Right renal pelvis (tissue), 4 donors: ENCODE measurements around the gene EPHA8. TPM values are rescaled to one million over a fixed set of nuclear protein-coding genes. Genes with fewer than 3 reads are reported as not detected.
A peak's percentile ranks its signal among the peaks of the same experiment; 100 is the strongest.

Experiments used
- DNase-seq, 4 donors: peaks; one replicate each; pipeline ENCODE4 v3.0.0-alpha.2; 2013; ENCODE audit warnings: low read depth in 4 of 4, low spot score in 3 of 4, missing footprints in 1 of 4
- polyA plus RNA-seq, 4 donors: library from polyadenylated mRNA; unstranded; fragments of 120-200 nt; gene quantifications; one replicate each; pipeline ENCODE4 v1.2.1, GENCODE V29; 2013; ENCODE audit not compliant: insufficient read length in 4 of 4

The EPHA8 gene
- polyA plus RNA-seq, 4 donors, result 1.2 to 3.3 (median 1.5) TPM

DNA sequence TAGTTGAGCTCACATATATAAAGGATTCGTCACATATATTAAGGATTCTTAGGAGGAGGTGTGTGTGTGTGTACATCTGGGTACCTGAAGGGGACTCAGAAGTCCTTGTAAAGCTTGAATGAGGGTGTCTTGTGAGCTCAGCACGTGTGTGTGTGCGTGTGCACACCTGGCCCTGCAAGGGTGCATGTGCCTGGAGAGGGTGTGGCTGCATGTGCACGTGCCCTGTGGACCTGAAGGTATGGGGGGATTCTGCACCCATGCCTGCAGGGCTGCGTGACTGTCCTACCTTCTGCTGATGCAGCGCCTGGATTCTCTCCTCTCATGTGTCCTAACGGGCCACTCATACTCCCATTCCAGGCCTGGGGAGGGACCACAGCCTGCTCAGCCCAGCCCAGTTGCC lies 24.0 kb downstream of the EPHA8 start:
- no peak for DNase-seq

DNA sequence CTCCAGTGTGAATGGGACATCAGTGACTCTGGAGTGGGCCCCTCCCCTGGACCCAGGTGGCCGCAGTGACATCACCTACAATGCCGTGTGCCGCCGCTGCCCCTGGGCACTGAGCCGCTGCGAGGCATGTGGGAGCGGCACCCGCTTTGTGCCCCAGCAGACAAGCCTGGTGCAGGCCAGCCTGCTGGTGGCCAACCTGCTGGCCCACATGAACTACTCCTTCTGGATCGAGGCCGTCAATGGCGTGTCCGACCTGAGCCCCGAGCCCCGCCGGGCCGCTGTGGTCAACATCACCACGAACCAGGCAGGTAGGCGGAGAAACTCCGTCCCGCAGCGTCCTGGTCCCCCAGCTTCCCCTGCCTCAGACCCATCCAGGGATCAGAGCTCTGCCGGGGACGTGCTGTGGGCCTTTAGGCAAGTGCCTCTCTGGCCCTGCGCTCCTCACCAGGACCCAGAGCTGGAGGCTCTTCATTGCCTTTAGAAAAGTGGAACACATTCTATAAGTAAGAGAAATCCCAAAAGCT lies 25.7 kb downstream of the EPHA8 start:
- DNase-seq, result no peak

DNA sequence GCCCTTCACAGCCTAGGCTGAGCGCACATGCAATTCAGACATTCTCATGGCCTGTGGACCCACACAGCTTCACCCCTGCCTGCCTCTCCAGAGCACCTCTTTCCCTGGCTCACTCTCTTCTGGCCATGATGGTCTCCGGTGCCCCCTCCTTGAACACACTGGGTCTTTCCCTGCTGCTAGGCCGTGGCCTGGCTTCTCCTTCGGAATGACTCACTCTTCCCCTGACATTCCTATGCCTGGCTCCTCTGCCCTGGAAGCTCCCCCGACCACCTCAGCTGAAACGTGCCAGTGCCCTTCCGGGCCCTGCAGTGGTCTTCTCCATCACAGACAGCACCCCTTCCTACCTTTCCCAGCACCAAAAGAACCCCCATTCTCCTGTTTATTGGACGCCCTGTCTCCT lies 28.3 kb downstream of the EPHA8 start:
- DNase-seq, result no peak

DNA sequence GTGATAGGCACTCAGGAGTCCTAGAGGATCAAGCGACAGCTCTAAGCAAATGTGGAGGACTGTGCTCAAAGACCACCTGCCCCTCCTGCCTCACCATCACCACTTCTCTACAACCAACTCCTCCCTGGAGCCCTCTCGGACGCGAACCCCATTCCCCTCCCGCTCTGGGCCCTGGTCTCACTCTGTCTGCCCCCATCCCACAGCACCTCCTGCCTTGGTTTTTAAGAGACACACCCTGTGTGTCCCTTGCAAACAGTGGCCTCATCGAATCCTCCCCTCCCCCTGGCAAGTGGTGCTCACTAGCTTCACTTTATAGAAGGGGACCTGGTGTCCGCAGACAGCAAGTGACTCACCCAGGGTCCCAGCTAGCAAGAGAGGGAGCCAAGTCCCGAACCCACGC lies 28.8 kb downstream of the EPHA8 start:
- no peak for DNase-seq

DNA sequence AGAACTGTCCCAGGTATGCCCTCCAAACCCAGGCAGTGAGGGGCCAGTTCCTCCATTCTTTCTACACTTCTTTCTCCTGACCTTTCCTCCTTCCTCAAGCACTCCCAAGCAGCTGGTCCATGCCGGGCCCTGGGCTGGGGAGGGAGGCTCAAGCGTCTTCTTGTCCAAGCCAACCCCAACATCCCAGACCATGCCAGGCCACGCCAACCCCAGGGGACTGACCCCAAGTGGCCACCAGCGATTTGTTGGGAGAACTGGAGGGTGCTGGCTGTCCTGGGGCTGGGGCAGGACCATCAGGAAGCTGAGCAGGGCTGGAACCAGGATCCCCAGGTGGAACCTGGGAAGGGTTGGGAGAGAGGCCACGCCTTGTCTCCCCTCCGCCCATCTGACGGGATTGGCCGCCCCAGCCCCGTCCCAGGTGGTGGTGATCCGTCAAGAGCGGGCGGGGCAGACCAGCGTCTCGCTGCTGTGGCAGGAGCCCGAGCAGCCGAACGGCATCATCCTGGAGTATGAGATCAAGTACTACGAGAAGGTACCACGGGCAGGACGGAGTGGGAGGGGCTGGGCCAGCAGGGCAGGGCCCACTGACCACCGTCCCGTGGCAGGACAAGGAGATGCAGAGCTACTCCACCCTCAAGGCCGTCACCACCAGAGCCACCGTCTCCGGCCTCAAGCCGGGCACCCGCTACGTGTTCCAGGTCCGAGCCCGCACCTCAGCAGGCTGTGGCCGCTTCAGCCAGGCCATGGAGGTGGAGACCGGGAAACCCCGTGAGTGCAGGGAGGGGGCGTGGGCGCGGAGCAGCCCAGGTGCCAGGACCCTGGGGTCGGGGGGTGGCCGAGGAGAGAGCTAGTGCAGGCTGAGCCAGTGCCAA lies 29.9 kb downstream of the EPHA8 start:
- no peak for DNase-seq

DNA sequence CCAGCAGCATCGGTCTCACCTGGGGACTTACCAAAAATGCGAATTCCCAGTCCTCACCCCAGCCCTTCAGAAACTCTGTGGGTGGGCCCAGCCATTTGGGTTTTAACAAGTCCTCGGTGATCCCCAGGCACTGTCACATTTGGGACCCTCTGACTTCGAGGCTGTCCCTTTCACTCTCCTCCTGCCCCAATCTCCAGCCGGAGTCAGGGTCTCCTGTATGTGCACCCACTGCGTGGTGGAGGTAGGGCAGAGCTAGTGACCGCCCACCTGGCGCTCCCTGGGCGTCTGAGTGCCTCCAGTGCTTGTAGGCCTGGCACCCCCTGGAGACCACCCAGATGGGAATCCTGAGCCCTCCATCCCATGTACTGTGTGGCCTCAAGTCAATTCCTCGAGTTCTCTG lies 31.1 kb downstream of the EPHA8 start:
- no peak for DNase-seq

DNA sequence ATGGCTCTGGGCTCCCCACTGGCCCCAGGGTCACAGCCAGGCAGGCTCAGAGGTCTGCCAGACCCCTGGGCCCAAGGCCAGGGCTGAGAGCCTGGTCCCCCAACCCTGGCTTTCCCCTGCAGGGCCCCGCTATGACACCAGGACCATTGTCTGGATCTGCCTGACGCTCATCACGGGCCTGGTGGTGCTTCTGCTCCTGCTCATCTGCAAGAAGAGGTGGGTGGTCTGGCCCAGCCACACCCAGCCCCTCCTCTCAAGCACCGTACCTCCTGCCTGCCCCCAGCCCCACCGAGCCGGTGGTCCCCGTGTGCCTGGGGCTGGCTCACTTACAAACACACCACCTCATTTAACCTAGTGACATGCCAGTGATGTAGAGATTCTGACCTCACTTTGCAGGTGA lies 31.8 kb downstream of the EPHA8 start:
- DNase-seq, result no peak

DNA sequence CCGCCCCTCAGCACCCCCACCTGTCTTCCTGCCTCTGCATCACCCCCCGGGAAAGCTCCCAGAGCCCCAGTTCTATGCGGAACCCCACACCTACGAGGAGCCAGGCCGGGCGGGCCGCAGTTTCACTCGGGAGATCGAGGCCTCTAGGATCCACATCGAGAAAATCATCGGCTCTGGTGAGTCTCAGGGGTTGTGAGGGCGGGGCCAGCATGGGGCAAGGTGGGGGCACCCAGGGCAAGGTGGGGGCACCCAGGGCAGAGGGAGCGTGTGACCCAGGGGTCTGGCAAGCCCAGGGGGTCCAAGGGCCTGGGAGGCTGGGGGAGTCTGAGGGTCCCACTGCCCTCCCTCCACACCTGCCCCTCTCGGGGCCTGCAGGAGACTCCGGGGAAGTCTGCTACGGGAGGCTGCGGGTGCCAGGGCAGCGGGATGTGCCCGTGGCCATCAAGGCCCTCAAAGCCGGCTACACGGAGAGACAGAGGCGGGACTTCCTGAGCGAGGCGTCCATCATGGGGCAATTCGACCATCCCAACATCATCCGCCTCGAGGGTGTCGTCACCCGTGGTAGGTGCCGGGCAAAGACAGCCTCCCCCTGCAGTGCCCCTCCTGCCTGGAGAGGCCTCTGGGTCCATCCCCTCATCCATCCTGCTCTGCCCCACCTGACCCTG lies 34.1 kb downstream of the EPHA8 start:
- no peak for DNase-seq

DNA sequence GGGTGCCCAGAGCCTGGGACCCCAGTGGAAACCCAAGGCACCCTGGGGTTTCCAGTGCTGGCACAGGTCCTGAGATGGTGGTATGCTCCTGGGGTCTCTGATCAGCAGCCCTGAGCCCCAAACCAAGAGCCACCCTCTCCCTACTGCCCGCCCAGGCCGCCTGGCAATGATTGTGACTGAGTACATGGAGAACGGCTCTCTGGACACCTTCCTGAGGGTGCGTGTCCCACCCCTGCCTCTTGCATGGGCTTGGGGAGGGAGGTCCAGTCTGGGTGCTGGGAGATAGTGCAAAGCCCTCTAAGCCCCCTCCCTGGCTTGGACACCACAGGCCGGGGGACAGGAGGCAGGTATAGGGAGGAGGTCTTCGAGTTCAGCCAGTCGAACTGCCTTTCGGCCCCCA lies 34.7 kb downstream of the EPHA8 start:
- DNase-seq, result no peak

DNA sequence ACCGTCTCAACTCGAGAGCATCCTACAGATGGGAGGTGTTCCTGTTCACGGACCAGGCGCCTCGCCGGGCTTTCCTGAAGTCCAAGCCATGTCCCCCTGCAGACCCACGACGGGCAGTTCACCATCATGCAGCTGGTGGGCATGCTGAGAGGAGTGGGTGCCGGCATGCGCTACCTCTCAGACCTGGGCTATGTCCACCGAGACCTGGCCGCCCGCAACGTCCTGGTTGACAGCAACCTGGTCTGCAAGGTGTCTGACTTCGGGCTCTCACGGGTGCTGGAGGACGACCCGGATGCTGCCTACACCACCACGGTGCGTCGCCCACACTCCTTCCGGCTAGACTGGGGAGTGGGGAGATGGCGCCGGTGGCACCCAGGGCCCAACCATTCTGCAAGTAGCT lies 35.4 kb downstream of the EPHA8 start:
- no peak for DNase-seq

DNA sequence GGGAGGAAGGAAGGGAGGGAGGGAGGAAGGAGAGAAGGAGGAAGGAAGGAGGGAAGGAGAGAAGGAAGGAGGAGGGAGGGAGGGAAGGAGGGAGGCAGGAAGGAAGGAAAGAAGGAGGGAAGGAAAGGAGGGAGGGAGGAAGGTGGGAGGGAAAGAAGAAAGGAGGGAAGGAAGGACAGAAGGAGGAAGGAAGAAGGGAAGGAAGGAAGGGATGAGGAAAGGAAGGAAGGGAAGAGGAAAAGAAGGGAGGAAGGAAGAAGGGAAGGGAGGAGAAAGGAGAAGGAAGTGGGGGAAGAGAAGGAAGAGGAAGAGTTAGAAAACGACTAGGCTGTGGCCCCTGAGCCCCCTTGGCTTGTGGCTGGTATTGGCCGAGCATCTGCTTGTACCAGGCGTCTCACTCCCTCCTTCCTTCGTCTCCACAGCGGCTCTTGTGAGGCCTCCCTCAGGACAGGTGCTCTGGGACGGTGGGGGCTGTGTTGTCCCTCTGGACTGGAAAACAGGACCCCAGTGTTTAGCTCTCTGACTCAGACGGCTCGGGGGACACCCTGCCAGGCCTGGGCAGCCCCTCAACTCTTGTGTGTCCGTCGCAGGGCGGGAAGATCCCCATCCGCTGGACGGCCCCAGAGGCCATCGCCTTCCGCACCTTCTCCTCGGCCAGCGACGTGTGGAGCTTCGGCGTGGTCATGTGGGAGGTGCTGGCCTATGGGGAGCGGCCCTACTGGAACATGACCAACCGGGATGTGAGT lies 37.0 kb downstream of the EPHA8 start:
- DNase-seq, result no peak

DNA sequence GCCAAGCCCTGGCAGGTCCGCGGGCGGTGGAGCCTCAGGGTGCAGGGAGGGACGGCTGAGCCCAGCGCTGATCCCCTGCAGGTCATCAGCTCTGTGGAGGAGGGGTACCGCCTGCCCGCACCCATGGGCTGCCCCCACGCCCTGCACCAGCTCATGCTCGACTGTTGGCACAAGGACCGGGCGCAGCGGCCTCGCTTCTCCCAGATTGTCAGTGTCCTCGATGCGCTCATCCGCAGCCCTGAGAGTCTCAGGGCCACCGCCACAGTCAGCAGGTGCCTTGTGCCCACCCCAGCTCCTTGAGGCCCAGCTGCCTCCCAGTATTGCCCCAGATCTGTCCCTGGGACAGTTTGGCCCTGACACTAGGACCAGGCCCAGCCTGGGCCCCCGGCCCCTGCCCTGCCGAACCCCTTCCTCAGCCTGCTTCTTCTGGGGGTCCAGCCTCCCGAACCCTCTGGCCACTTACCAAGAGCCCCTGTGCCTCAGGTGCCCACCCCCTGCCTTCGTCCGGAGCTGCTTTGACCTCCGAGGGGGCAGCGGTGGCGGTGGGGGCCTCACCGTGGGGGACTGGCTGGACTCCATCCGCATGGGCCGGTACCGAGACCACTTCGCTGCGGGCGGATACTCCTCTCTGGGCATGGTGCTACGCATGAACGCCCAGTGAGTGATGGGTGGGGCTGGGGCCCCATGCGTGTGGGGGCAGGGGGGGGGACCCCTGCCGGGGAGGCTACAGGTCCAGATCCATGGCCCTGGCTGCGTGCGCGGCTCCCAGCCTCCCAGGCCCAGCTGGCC lies 37.7 kb downstream of the EPHA8 start:
- no peak for DNase-seq

DNA sequence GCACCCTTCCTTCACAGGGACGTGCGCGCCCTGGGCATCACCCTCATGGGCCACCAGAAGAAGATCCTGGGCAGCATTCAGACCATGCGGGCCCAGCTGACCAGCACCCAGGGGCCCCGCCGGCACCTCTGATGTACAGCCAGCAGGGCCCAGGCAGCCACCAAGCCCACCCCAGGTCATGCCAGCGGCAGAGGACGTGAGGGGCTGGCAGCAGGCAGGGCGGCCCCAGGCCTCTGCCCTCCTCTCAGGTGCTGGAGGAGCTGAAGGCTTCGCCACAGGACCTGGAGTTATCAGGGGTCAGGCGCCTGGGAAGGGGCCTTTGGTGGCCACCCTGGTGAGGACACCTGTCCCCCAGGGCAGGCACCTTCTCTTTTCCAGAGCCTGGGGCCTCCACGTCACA lies 38.3 kb downstream of the EPHA8 start:
- DNase-seq, result no peak

DNA sequence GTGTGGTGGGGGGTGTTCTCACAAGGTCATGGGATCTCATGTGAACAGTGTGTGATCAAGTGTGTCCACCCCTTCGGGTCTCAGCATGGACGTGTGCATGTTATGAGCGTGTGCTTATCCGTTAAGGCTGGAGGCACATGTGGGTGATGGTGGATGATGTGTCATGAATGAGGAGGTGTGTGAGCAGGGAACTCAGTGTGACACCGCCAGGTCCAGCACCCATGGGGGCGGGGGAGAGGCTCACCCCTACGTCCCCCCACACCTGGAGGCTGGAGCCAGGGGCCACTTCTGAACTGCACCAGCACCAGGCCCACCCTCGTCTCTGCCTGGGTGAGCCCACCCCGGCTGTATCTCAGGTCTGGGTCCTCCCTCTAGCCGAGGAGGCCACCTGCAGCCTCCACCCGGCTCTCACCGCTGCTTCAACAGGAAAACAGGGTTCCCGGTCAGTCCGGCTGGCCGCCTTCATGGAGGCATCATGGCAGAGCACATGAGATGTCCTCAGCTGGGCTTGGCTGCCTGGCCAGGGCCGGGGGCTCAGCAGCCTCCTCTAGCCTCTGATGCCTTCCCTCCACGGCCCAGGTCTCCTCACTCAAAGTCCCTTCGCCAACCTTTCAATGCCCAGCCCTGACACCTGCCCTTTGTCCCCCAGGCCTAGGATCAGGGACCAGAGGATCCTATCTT lies 38.9 kb downstream of the EPHA8 start:
- DNase-seq, result no peak

DNA sequence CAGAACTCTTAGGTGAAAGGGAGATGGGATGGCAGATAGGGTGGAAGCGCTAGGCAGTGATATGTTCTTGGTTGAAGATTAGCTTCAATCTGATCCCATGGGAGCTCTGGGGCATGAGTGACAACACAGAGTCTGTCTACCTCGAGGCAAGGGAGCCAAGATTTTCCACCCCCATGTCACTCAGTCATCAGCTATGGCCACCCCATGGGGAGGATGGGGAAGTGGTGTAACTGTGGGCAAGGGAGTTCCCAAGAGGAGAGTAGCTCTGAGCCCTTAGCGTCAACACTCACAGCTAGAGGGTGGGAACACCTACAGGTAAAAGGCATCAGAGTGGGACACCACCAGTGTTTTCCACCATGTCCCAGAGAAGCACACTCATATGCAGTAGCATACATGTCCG lies 42.9 kb downstream of the EPHA8 start:
- DNase-seq, result no peak

DNA sequence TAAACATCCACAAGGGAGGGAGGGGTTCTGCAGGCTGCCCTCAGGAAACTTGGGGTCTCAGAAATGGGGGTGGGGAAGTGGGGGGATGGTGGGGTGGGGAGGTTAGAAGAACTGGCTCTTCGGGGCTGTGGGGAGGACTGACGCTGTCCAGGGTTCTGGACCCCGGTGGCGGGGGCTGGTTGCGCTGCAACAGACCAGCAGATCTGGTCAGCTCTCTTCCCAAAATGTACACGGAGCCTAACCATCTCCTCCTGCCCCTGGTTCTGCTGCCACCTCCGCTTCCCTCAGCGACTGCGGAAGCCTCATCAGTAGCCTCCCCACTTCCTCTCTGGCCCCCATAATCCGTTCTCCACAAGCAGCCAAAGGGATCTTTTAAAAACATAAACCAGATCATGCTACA lies 43.9 kb downstream of the EPHA8 start:
- DNase-seq, result no peak

DNA sequence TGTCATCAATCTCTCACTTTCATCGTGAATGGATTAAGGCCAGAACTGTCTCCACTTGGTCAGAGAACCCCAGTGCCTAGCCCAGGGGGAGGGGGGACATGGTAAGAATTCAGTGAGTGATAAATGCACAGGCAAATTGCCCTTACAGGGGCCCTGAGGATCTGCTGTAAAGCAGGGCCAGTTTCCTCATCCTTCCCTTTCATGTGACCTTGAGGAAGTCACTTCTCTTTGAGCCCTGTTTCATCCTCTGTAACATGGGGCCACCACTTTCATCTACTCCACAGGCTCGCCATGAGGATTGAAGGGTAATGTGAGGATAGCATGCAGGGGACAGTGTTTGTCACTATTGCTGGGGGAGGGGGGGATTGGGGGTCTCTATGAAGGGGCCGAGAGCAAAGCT lies 45.1 kb downstream of the EPHA8 start:
- DNase-seq, result no peak

DNA sequence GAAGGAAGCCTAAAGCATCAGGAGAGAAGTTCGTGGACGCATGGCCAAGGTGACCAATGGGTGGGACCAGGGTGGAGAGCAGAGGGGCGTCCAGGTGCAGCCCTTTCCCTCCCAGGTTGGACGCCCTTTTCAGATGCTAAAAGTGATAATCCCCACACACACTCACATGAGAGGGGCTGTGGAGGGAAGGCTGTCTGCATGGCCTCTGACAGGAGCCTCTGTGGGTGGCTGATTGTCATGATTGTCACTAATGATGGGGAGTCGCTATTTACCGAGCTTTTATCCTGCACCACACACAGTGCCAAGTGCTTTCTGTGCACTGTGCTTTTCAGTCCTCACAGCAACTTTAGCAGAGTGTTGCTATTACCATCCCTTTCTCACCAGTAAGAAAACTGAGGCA lies 46.0 kb downstream of the EPHA8 start:
- DNase-seq, result no peak

DNA sequence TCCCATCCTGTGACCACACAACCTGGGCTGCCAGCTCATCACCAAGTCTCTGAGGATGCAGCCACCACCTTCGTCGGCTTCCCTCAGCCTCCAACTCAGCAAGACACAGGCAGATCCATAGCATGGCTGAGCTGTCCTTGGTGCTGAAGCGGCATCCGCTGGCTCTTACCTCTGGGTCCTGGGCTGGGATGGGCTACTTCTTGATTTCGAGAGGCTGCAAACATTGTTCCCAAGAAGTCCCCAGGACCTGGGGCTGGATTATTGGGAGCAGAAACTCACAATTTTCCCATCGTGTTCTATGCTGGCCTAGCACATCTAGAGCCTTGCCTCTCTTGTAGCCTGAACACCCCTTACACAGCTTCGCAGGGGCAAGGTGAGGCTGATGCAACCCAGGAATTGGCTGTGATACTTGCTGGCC lies 48.2 kb downstream of the EPHA8 start:
- DNase-seq, result peak; percentile 64 to 73 (median 69)
